IPS-18c (cell line): Measurements from ENCODE around the gene GGPS1.
"Not testable (repeated sequence)": the region's sequence is repeated elsewhere in the genome, so short reads cannot be mapped to it uniquely, and the experiment has no call there.

Experiments used
- H3K4me3 ChIP-seq: 2 replicates; pipeline ENCODE4 v1.7.0; 2013; ENCODE audit warnings: low read depth, mild to moderate bottlenecking, low read length, moderate library complexity; ENCODE audit not compliant: insufficient read depth
- H3K9me3 ChIP-seq: one replicate; pipeline ENCODE4 v1.6.1; 2013; ENCODE audit warnings: mild to moderate bottlenecking, low read length, moderate library complexity; ENCODE audit not compliant: control insufficient read depth, insufficient read depth

Gene GGPS1

GRCh38 chr1:235298758-235299157 is 29.6 kb upstream of the GGPS1 start:
- H3K4me3 ChIP-seq, result no peak overlapping the region
- H3K9me3 ChIP-seq, result no peaks in the 10 kb centered on the region

GRCh38 chr1:235299169-235299858 is 29.1 kb upstream of the GGPS1 start:
- Histone ChIP-seq H3K9me3 (no peaks in the 10 kb centered on the region), H3K4me3 (no peak overlapping the region)

GRCh38 chr1:235302143-235302542 is 26.2 kb upstream of the GGPS1 start:
- no peak overlapping the region for H3K4me3 ChIP-seq
- no peaks in the 10 kb centered on the region for H3K9me3 ChIP-seq

GRCh38 chr1:235304549-235305451 is 23.6 kb upstream of the GGPS1 start:
- no peak overlapping the region for H3K4me3 ChIP-seq
- no peaks in the 10 kb centered on the region for H3K9me3 ChIP-seq

GRCh38 chr1:235307158-235308124 is 20.9 kb upstream of the GGPS1 start:
- Histone ChIP-seq H3K9me3 (peaks cover 2% of the 10 kb centered on the region), H3K4me3 (no peak overlapping the region)

GRCh38 chr1:235309206-235309605 is 19.2 kb upstream of the GGPS1 start:
- not testable (repeated sequence) for H3K4me3 ChIP-seq, H3K9me3 ChIP-seq

GRCh38 chr1:235313262-235313661 is 15.1 kb upstream of the GGPS1 start:
- Histone ChIP-seq H3K4me3 (no peak overlapping the region), H3K9me3 (peaks cover 2% of the 10 kb centered on the region)

GRCh38 chr1:235313931-235314678 is 14.3 kb upstream of the GGPS1 start:
- H3K9me3 ChIP-seq, result peaks cover 2% of the 10 kb centered on the region
- H3K4me3 ChIP-seq, result no peak overlapping the region

- no peak overlapping the region for H3K4me3 ChIP-seq
- peaks cover 2% of the 10 kb centered on the region for H3K9me3 ChIP-seq
Measured at GRCh38 chr1:235315173-235315572, 13.2 kb upstream of the GGPS1 start.

GRCh38 chr1:235315735-235316134 is 12.6 kb upstream of the GGPS1 start:
- Histone ChIP-seq H3K9me3 (peaks cover under 1% of the 10 kb centered on the region), H3K4me3 (no peak overlapping the region)

GRCh38 chr1:235317168-235317567 is 11.2 kb upstream of the GGPS1 start:
- Histone ChIP-seq H3K4me3 (no peak overlapping the region), H3K9me3 (no peaks in the 10 kb centered on the region)

- no peaks in the 10 kb centered on the region for H3K9me3 ChIP-seq
- no peak overlapping the region for H3K4me3 ChIP-seq
Measured at GRCh38 chr1:235319255-235319654, 9.1 kb upstream of the GGPS1 start.

- Histone ChIP-seq H3K4me3 (no peak overlapping the region), H3K9me3 (no peaks in the 10 kb centered on the region)
Measured at GRCh38 chr1:235320521-235321179, 7.7 kb upstream of the GGPS1 start.

- Histone ChIP-seq H3K4me3 (no peak overlapping the region), H3K9me3 (no peaks in the 10 kb centered on the region)
Measured at GRCh38 chr1:235324296-235324695, 4.1 kb upstream of the GGPS1 start.

- H3K9me3 ChIP-seq, result no peaks in the 10 kb centered on the region
- no peak overlapping the region for H3K4me3 ChIP-seq
Measured at GRCh38 chr1:235325139-235325538, 3.2 kb upstream of the GGPS1 start.

- Histone ChIP-seq H3K4me3 (no peak overlapping the region), H3K9me3 (no peaks in the 10 kb centered on the region)
Measured at GRCh38 chr1:235325854-235326253, 2.5 kb upstream of the GGPS1 start.
